ENCODE results near the gene POU5F1.

- no peak for TF ChIP-seq POLR2A (IDR thresholded peaks at IDR 0.05)
- TF ChIP-seq CTCF (IDR thresholded peaks at IDR 0.05 in 8 of 11, conservative IDR thresholded peaks at IDR 0.05 in 3 of 11) = peak in 1 of 11 experiments; percentile 22
Observed at GRCh38 chr6:31216208-31216898, 45.9 kb upstream of the POU5F1 start.

Data from spleen (tissue), 7 donors.